ENCODE data around the gene ADGRG2.

GRCh38 chrX:19007011-19007410 is 115.3 kb downstream of the ADGRG2 start:
- TF ChIP-seq GATA2 (IDR thresholded peaks at IDR 0.05; ENCODE audit: low read depth, low read length) (no peak), GATA3 (IDR thresholded peaks at IDR 0.05; ENCODE audit: low read depth, low read length) (no peak)
